Stimulated activated CD4-positive, alpha-beta T cell treated with anti-CD3 and anti-CD28 coated beads, Interleukin-15, amount 100 ng/mL, for 1 hour (primary cell): ENCODE data around the gene RAI1.

Source experiments
- DNase-seq, 2 donors: peaks; one replicate each; pipeline ENCODE4 v3.0.0-alpha.2; 2020; ENCODE audit warnings: low read depth in 1 of 2, low spot score in 1 of 2

RAI1 gene

DNA sequence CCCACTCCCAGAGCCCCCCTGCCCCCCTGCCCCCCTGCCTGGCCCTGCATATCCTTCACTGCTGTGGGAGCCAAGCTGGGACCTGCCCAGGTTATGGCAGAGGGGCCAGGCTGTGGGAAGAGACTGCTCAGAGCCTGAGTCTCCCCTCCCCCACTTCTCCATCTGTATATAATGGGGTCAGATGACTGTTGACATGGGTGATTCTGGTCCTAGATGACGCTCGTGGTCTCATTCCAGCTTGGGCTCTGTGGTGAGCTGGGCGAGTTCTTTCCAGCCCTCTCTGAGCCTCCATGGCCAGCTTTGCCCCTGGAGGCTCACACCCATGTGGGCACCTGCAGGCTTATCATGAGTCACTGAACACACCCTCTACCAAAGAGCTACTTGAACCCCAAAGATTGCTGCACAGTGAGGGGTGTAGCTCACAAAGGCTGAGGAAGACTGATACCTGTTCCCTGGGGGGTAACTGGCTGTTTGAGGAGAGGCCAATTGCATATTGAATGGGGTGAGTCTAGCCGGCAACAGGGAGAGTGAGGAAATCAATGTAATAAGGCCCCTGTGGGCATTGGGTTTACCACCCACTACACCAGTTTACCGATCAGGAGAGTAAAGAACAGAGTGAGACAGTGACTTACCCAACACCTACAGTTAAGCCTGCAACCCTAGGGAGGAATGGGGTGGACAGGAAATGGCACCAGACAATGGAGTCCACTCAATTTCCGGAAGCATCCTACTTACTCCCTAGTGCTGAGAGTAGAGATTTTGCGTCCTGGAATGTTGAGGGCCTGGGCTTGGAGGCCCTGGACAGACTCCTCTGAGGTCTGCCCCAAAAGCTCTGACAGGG is 159.7 kb downstream of the RAI1 start:
- no peak for DNase-seq

DNA sequence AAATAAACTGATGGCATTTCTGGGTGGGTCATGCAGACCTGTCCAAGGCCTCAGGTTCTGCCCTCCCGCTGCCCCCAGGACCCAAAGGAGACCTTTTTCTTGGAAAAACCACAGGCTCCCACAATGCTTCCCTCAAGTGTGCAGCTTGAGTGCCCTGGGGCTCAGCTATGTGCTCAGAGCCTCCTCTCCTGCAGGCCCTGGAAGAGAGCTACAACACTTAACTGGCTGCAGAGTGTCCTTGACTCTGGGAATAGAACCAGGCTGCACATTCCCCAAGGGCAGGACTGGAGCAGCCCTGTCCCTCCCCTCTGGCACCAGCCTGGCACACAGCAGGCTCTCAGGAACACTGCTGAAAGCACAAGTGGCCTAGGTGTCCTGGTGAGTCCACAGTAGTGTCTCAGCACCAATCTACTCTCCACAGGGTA is 160.4 kb downstream of the RAI1 start:
- DNase-seq: no peak

DNA sequence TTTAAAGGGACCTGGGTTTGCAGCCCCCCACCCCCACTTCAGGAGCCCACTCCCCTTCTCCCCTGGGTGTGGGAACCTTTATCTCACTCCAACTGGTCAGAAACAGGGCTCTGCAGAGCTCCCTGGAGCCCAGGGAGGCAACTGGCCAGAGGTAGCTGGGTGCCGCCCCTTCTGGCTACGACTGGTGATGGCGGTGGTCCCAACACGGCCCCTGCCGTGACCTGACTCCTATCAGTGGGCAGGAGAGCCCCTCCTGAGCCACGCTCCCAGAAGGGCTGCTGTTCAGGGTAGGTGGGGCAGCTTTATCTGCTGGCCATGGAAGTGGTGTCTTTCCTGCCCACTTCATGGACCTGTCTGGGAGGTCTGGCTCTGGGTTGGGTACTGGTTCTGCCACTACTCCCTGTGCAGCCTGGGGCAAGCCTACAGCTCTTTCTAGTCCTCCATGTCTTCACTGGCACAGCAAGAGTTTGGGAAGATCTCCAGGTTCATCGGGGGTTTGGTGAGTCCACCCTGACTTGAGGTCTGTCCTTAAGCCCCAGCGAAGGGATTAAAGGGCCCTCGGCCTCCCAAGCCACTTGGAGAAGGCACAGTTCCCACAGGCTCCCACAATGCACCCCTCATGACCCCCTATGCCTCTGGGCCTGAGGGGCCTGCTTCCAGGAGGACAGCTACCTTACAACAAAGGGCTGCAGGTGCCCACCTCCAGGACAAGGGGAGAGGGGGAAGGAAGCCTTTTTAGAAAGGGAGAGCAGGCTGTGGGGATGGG is 161.0 kb downstream of the RAI1 start:
- DNase-seq: no peak

DNA sequence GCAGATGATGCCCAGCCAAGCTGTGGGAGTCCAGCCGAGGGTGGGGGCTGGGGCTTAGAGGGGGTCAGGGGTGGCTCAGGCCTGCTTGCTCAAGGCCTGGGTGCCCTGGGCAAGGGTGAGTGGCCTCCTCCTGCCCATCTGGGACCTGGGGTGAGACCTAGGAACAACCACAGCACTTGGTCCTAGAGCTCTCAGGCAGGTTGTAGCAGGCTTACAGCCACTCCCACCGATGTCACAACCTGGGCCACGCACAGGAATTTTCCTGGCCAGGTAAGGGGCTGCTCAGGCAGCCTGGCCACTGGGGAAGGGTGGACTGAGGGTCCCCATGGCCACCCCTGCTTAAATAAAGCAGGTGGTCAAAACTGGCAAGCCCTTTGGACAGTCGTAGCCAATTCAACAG is 161.8 kb downstream of the RAI1 start:
- DNase-seq: no peak

DNA sequence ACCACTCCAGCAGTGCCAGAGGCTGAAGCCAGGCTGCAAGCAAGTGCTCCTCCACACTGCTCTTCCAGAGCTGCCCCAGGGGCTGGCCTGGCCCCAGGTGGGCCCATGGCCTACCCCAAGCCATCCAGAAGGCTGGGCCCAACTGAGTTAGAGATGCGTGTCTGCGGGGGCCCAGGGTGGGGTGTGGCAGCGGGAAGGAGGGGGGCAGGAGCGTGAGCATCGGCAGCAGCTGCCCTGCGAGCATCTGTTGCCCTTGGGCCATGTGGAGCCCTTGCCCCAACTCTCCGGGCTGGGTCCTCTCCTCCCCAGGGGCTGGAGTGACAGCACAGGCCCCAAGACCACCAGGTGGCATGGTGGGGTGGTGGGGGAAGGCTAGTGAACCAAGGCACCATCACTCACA is 162.8 kb downstream of the RAI1 start:
- DNase-seq: no peak

DNA sequence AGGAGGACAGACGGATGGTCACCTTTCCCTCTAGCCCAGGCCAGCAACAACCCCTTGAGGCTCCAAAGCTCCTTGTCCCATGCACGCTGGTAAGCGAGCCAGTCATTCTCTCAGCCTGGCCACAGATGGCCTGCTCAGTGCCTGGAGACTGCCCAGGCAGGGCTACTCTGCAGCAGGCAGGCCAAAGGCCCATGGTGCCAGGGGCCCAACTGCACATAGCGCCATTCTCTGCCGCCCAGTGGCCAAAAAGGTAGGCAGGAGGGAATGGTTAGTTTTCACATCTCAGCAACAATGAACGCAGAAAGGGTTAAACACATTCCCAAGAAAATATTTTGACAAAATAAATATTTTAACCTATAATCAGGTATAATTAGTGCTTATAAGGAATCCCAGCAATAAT is 163.2 kb downstream of the RAI1 start:
- DNase-seq: no peak

DNA sequence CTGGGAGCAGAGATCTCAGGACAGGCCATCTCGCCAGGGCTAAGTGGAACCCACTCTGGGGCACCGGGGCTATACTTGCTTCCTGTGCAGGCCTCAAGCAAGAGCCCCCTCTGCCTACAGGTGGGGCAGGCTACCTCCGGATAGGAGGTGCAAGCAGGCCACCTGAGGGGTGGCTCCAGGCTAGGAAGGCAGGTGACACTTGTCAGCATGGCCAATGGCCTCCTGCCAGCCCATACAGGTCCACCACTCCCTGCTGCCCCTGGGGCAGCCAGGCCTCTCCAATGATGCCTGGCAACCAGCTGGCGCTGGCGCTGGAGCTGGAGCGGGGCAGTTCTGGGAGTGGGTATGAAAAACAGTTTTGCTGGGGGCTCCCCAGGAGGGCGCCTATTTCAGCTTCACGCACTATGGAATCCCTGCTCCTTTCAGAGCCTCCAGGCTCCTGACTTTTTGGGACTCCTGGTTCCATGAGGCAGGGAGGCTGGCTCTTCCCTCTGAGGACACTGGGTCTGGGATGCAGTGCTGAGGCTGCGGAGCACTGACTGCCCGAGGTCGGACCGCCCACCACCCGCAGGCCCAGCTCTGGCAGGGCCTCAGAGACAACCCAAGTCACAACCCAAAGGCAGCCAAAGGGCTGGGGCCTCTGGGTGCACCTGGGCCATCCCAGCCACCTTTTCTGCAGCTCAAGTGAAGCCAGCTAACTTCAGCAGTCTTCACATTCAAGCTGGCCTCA is 164.0 kb downstream of the RAI1 start:
- no peak for DNase-seq

DNA sequence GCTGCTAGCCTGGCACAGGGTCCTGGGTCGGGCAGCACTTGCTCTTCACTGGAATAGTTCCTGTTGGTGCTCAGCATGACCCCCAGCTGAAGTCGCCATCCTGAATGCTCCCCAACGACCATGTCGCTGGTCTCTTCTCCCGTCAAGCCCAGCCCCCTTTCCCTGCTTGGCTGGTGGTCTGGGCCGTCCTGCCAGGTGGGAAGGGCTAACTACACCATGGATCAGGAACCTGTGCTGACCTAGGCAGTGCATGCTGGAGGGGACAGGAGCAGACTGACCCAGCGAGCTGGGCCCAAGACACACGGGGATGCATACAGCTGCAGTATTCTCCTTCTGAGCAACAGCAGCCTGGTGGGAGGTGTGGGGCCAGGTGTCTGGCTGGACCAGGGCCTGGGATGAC is 164.7 kb downstream of the RAI1 start:
- no peak for DNase-seq

DNA sequence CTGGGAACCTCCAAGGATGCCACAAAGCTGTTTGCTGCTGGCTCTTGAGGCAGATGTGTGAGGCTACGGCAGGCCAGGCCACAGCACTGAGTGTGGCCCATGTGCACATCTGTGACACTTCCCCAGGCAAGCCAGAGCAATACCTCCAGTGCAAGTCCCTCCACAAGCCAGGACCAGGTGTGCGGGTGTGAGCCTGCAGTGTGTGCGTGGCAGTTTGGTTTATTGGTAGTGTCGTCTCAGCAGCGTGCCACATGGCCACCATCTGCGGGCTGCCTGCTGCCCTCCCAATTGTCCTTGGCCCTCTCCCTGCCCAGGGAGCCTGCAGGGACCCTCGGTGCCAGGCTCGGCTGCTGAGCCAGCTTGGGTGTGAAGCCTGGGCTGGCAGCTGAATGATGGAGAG is 165.4 kb downstream of the RAI1 start:
- no peak for DNase-seq

DNA sequence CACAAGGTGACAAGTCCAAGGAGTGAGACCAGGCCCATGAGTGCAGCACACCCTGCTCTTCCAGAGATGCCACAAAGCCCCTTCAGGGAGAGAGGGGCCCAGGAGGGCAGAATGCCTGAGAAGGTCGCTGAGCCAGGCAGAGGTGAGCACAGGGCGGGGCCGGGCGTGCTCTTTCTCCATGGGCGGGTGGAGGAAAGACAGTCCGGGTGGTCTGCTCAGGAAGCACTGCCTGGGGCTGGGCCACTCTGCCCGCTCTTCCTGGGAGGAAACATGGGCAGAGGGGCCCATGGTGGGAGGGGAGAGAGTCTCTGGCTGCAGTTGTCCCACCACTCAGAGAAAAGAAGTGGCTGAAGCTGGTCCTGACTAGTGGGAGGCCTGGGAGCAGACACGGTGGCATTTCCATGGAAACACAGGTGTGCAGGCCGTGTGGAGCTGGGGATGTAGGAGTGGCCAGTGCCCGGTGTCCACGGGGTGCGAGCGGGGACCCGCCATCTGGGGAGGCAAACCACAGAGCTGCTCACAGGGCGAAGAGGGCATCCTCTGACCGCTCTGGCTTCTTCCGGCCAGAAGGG is 165.9 kb downstream of the RAI1 start:
- no peak for DNase-seq

DNA sequence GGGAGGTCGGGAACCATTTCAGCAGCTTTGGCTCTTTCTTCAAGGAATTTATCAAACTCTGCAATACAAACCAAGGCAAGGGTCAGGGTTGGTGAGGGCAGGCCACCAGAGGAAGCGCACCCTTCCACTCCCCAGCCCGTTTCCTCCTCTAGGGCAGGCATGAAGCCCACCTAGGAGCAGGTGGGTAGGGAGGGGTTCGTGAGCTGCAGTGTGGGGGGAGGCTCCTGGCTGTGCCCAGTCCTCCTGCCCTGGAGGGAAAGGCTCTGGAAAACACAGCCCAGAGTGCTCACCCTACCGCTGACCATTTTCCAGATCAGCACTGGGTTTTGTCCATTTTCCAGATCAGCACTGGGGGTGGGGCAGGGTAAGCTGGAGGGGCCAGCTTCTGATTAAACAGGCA is 166.5 kb downstream of the RAI1 start:
- DNase-seq: no peak

DNA sequence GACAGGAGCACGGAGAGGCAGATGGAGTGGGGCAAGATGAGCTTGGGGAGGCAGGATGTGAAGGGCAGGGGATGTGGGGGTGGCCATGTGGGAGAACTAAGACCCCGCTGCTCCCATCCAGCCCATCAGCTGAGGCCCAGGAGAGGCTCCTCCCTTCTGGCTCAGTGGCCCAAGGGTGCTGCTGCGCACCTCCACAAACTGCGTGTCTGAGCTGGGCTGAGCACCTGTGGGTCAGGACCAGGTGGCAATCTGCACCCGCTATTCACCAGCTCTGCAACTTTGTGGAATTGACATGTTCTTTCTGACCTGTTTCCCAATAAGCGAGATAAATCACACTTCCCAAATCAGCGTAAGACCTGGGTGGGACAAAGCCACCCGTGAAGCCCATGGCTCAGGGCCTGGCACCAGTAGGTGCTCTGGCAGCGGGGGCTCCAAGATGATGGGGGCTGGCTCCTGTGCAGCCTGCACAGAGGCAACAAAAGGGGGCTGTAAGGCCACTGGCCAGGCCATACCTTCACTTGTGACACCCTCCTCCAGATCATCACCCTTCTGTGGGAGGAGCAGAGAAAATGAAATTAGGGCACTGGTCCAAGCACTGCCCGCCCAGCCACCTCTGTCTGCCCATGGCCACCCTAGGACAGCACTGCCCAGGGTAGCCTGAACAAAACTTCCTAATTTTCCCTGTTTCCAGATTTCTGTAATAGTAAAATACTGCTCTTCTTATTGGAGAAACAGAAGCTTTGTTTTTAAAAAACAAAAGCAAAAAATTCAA is 167.2 kb downstream of the RAI1 start:
- DNase-seq: no peak

DNA sequence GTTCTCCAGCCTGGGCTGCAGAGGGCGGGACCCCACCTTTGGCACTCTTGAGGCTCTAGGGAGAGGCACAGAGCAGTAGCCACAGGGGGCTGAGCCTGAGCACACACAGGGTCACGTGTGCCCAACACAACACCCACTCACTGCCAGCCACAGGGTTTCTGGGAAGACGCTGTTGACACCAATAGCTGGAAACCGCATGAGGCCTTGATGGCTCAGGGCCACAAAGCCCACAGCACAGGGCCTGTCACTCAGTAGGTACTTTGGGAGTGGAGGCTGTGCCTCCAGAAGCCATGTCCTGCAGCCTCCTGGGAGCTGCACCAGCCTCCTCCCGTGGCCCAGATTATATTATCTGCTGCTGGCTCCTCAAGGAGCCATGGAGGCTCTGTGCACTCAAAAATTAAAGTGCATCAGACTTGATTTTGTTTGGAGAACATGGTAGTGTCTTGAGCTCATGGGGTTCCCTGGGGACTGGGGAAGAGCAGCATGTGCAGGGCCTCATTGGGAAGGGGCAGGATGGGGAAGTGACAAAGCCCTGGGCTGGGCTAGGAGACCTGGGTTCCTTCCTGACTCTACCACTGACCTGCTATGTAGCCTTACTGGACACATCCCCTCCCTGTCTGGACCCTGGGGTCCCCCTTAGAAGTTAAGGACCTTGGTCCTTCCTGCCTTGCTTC is 168.0 kb downstream of the RAI1 start:
- peak; percentile 55 to 63 for DNase-seq

DNA sequence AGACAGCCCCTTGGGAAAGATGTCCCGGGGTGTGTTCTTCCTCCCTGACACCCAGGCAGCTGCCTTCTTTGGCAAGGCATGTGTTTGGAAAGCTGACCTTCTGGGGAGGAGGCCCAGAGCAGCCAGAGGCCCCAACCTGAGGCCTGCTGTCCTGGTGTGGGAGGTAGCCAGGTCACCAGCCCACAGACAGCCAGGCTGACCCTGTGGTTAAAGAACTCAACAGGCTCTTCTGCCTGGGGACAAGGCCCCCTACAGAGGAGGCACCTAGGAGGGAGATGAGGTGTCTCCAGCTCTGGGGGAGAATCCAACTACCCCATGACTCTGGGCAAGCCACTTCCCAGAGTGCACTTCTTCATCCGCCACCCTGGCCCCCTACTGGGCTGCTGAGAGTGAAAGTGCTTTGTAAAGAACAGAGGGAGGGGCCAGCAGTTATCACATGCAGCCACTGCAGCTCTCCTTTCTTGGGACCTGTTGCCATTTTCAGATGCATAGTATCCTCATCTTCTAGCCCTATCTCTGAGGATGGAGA is 168.7 kb downstream of the RAI1 start:
- peak; percentile 20 to 26 for DNase-seq

DNA sequence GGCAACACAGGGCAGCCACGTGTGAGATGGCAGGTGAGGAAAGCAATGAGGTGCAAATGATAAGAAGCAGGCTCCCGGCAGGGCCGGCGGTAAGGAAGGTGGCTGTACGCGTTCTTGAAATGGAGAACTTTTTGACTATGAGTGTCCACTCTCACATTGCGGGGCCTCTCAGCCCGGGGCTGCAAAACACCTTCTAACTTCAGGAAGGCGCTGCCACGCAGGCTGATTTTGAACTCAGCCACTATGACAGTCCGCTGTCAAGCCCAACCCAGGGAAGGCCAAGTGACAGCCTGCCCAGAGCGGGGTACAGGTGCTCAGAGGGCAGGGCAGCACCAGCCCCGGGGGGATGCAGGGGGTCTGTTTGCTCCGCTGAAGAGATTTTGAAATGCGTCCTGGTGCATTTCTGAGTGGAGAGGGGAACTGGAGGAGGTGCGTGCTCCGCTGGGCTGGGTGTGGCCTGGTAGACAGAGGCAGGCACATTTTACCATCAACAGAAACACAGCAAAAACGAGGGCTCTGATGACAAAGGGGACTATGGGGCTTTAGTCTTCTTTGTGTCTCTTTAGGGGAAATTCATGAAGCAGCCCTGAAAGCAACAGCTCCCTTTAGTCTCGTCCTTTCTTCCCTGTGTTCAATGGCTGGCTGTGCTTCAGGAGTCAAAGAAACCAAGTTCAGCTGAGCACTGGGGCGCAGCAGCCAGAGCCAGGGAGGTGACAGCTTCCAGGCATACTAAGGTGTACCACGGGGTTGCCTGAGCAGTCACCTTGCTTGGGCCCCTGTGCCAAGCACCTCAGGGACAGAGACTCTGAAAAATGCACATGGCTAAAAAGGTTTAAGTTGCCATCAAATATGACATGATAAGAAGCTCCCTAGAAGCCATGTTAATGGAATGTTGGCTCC is 170.1 kb downstream of the RAI1 start:
- no peak for DNase-seq

DNA sequence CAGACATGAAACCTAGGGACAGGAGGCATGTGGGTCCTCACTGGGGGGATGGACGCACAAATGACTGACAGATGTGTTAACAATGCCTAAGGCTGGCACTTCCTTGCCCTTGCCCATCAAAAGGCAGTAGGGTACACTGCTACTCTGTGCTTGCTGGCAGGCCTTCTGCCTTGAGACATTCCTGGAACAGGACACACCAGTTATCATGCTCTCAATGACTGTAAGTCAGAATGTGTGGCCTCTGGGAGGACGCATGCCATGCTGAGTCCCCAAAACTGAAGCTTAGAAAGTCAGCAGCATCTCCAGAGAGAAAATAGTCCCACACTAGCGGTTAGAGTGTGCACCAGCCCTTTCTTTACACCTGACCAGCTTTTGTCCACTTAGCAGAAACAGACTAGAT is 171.7 kb downstream of the RAI1 start:
- no peak for DNase-seq

DNA sequence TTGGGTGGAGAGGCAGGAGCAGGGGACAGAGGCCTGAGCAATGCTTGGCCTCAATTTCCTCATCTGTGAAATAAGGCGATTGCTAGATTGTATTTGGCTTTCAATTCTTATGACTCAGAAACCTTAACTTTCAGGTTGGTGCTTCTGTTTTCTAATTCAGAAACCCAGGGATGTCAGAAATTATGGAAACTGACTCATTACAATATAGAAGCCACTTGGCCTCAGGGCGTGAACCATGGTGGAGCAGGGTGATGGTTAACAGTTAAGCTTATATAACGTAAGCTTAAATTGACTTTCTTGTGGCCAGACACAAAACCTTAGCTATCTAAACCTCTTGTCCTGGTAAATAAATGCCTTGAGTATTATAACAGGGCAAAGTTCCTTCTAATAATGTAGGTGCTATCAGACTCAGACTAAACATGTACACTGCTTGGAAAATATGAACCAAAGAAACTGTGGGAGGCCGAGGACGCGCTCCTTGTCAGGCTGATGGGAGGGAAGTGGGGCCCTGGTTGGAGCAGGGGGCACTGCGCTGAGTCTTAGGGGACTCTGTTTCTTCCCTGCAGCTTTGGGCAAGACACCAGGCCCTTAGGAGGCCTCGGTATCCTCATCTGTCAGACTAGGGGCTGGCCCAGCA is 172.7 kb downstream of the RAI1 start:
- DNase-seq: no peak

DNA sequence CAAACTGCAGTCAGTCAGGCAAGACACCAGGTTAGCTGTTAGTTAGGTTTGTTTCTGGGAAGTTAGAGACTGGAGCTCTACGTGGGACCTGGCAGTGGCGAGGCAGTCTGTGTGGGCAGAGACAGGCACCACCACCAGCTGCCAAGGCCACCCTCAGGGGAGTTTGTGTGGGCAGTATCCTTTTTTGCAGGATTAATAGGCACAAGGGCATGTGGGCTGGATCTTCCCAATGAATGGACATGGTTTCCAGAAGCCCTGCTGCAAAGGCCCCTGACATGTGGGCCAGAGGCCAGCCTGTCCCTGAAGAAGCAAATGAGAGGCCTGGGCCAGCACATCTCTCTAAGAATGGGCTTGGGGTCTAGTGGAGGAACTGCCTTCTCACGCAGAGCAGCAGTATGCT is 174.7 kb downstream of the RAI1 start:
- no peak for DNase-seq
